NOMO-1 (cell line): Measurements from ENCODE around the gene PTPRK.

ENCODE experiments used
- DNase-seq, 2 experiments: peaks; one replicate each; lab custom pipeline; 2025; ENCODE audit not compliant: unreplicated experiment in 2 of 2; lab: John Stamatoyannopoulos, UW

Gene PTPRK

DNA sequence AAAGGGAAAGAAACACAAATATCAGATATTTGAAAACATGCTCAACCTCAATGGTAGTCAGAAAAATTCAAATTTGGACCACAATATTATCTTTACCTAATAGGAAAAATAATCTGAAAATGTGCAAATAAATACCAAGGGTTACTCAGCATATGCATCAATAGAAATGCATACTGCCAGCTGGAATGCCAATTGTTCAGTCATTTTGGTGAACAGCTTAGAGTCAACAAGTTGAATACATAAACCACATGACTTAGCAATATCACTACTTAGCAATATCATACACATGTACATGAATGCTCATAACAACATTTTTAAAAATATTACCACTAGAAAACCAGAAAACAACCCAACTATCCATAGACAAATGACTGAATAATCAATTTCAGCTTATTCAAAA is 212.7 kb downstream of the PTPRK start:
- no peak for DNase-seq

GRCh38 chr6:128305976-128306375 is 214.4 kb downstream of the PTPRK start:
- no peak for DNase-seq

DNA sequence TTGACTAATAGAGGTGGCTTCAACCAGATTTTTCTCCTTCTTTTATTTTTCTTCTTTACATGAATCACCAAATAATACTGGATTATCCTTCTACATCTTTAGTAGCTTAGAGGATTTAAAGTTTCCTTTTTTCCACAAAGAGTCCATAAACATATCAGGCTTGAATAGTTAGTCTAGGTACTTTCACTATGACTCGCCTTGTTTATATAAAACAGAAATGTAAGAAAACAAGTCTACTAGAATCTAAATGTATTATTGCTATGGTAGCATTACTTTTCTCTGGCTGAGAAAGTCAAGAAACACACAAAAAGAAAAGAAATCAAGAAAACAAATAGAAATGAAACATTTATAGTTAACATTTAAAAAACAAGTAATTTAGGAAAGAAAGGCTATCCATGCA is 215.2 kb downstream of the PTPRK start:
- DNase-seq: no peak

DNA sequence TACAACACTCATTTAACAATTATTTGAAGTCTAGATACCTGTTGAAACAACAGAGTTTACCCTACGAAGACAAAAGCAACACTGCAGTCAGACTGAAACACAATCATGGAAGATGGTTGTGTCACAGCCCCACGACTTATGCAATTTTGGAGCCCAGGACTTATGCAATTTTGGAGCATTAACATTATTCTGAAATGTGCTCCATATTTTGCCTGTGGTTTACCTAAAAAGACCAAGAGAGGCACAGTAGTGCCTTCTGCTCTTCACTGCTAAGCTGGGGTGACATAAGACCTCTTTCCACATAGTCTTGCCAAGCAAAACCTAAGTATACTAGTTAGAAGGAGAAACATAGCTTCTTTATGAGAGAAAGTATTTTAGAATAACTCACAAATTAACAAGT is 216.5 kb downstream of the PTPRK start:
- peak; percentile 87 to 93 for DNase-seq

GRCh38 chr6:128302942-128303341 is 217.5 kb downstream of the PTPRK start:
- DNase-seq: no peak

GRCh38 chr6:128295670-128296069 is 224.7 kb downstream of the PTPRK start:
- no peak for DNase-seq

- no peak for DNase-seq
Observed at GRCh38 chr6:128290221-128290620, 230.2 kb downstream of the PTPRK start.

- DNase-seq: no peak
Observed at GRCh38 chr6:128284128-128284527, 236.3 kb downstream of the PTPRK start.

- DNase-seq: peak; percentile 46 to 64
Observed at GRCh38 chr6:128282961-128283360, 237.4 kb downstream of the PTPRK start.

DNA sequence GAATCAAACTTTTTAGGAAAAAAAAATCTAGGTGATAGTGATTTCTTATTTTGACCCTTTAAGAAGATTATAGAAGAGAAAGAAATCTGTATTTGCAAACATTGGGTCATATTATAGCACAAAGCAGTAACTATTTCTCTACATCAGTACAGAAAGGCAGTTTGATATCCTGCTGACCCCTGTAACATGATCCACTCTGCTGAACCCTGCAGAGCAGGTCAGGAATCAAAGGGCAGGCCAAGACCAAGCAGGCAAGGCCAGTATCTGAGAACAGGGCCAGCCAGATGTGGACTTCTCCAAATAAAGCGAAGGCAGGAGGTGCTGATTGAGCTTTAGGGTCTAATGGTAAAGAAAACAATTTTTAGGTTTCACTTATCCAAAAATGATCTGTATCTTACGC is 239.4 kb downstream of the PTPRK start:
- DNase-seq: no peak

DNA sequence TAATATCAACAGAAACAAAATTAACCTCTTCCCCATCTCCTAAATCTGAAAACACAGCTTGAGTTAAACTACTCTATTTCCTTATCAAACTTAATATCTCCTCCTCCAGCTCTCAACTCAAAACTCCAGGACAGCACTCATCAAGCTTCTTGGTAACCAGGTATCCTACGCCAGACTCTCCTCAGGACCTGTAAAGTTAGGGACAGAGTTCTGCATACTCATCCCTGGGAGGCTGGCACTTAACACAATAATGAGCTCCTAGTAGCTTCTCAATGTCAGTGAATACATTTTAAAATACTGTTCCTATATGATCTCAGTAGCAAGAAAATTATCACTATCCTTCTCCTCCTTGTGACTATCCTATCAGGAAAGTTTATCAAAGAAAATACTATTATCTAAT is 240.3 kb downstream of the PTPRK start:
- DNase-seq: no peak

DNA sequence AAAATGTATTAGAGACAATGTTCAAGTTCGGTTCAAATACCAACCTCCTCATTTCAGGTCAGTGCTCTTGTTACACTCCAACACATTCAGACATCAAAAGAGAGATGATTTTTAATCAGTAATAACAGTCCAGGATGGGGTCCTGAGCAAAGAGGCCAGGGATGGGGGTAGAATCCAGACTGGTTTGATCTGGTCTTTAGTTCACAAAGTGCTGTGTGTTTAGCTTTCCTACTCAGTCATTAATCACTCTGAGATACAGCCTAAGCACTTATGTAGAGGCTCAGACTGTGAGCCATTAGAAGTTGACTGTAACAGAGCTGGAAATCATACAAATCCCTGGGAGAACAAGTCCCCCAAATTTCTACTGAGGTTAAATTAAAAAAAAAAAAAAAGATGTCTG is 241.6 kb downstream of the PTPRK start:
- DNase-seq: no peak

GRCh38 chr6:128277379-128277778 is 243.0 kb downstream of the PTPRK start:
- no peak for DNase-seq

GRCh38 chr6:128276311-128276710 is 244.1 kb downstream of the PTPRK start:
- no peak for DNase-seq

GRCh38 chr6:128275681-128276080 is 244.7 kb downstream of the PTPRK start:
- DNase-seq: no peak

GRCh38 chr6:128275030-128275429 is 245.4 kb downstream of the PTPRK start:
- no peak for DNase-seq

DNA sequence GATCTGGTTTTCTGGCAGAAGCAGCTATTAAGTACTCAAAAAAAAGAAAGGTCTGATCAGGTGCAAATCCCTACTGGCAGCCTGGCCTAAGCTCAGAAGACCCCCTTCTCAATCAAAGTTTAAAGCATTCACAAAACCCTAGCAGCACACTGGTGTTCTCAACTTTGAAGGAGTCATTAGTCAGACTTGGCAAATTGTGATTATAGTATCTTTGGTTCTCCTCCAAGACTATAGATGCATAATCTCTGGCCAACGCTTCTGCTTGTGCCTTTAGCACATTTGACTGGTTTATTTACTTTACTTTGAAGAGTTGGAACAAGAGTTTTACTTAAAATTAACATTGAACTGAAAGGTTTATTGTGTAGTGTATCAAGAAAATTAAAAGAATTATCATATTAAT is 248.9 kb downstream of the PTPRK start:
- no peak for DNase-seq

- no peak for DNase-seq
Observed at GRCh38 chr6:128271011-128271410, 249.4 kb downstream of the PTPRK start.

DNA sequence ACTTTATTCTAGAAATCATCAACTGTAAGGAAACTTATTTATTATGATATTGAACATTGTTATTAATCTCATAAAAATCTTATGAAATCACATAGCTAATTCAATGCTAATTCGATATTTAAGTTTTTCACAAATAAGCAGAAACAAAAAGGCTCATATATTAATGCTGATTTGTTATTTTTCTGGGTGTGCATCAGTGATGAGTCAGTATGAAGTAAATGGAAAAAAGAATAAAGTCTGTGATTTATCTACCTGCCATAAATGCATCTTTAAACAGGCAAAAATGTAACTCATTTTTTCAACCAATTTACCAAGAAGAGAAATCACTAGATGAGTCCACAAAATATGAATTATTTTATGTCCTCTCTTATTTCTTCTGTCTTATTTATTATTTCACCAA is 253.5 kb downstream of the PTPRK start:
- DNase-seq: no peak

- DNase-seq: no peak
Observed at GRCh38 chr6:128265706-128266105, 254.7 kb downstream of the PTPRK start.

GRCh38 chr6:128259730-128260685 is 260.4 kb downstream of the PTPRK start:
- peak in 1 of 2 experiments; percentile 32 for DNase-seq

GRCh38 chr6:128259029-128259724 is 261.2 kb downstream of the PTPRK start:
- DNase-seq: peak; percentile 13 to 58
